GM18870 (cell line): ENCODE measurements around the gene COL1A1.

Experiments used
- ATAC-seq: cut with Tn5 transposase; IDR thresholded peaks from one replicate; pipeline ENCODE4 v1.9.1; 2021; ENCODE audit warnings: moderate library complexity; ENCODE audit not compliant: unreplicated experiment

Gene COL1A1

DNA sequence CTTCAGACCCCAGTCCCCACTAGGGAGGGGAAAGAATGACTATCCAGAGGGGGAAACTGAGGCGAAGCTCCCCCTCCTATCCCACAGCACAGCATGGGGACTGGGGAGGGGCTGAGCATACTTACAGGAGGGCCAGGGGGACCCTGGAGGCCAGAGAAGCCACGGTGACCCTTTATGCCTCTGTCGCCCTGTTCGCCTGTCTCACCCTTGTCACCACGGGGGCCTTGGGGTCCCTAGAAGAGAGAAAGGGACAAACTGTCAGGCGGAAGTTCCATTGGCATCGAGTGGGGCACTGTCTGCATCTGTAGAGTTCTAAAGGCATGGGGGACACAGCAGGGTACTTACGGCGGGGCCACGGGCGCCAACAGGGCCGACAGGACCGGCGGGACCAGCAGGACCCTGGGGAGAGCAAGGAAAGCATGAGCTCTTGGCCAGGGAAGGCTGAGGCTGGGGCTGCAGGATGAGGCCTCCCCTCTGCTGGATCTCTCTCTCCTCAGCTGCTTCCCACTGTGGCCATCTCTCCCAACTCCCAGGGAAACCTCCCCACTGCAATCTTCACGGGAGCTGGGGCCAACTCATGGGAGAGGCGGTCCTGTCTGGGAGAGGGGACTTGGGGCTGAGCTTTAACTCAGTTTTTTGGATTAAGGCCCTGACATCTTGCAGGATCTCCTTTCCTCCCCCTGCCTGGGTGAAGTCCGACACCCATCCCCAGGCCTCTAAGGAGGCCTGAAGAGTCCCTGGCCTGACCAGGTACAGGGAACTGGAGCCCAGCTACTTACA is 13.5 kb downstream of the COL1A1 start:
- ATAC-seq, result no peak

DNA sequence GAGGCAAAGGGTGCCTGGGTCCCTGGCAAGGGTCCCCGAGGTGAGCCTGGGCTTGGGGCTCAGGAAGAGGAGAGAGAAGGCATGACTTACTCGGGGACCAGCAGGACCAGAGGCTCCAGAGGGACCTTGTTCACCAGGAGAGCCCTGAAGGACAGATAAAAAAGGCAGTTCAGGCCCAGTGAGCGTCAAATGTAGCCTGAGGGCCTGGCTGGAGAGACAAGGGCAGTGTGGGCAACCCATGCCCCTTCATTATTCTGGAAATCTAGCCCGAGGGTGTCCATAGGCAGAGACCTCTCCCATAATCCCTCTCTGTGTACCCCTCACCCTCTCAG is 14.1 kb downstream of the COL1A1 start:
- no peak for ATAC-seq

DNA sequence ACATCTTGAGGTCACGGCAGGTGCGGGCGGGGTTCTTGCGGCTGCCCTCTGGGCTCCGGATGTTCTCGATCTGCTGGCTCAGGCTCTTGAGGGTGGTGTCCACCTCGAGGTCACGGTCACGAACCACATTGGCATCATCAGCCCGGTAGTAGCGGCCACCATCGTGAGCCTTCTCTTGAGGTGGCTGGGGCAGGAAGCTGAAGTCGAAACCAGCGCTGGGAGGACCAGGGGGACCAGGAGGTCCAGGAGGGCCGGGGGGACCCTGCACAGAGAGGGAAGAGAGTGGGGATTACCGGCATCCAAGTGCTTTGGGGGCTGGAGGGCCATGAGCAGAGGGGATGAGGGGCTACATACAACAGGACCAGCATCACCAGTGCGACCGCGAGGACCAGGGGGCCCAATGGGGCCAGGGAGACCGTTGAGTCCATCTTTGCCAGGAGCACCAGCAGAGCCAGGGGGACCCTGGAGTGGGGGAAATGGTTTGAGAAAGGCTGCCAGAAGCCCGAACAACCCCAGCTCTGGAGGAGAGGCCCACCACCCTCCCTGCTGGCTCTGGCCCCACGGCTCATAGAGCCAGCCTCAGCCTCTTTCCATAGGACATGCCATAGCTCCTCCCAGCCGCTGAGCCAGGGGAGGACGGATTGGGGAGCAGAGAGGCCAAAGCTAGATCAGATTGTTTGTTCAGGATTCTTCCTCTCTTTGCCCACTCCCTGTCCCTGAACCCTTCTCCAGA is 14.6 kb downstream of the COL1A1 start:
- no peak for ATAC-seq

DNA sequence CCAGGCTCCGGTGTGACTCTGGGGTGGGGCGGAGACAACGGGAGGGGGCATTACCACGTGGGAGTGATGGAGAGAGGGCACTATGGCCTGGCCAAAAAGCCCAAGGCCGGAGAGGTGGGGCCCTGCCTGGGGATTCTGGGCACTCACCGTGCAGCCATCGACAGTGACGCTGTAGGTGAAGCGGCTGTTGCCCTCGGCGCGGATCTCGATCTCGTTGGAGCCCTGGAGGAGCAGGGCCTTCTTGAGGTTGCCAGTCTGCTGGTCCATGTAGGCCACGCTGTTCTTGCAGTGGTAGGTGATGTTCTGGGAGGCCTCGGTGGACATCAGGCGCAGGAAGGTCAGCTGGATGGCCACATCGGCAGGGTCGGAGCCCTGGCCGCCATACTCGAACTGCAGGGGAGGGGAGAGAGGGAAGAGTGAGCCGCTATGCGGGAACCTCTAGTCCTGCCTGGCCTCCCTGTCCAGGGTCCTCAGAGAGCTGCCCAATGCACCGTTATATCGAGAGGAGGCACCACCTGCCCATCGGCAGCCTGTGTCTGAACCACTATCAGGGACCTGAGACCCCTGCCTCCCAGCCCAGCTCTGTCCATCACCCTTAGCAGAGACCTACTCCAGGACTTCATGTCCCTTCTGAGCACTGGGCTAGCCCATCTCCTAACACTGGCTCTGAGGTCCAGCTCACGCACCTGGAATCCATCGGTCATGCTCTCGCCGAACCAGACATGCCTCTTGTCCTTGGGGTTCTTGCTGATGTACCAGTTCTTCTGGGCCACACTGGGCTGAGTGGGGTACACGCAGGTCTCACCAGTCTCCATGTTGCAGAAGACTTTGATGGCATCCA is 15.6 kb downstream of the COL1A1 start:
- ATAC-seq, result no peak

DNA sequence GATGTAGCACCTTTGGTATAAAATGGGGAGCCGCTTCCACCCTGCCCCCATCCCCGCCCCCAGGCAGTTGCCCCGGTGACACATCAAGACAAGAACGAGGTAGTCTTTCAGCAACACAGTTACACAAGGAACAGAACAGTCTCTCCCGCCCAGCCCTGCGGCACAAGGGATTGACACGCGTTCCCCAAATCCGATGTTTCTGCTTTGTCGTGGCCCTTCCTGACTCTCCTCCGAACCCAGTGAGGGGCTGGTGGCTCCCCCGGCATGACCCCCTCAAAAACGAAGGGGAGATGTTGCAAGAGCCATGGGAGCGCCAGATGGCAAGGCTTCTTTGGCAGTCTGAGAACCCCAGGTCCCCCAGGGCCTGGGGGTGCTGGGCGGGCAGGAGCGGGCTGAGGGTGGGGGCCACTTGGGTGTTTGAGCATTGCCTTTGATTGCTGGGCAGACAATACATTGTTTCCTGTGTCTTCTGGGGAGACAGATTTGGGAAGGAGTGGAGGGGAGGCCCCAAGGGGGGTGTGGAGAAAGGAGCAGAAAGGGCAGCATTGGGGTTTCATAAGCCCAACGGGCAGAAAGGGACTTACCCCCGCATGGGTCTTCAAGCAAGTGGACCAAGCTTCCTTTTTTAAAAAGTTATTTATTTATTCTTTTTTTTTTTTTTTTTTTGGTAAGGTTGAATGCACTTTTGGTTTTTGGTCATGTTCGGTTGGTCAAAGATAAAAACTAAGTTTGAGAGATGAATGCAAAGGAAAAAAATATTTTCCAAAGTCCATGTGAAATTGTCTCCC is 16.6 kb downstream of the COL1A1 start:
- no peak for ATAC-seq

DNA sequence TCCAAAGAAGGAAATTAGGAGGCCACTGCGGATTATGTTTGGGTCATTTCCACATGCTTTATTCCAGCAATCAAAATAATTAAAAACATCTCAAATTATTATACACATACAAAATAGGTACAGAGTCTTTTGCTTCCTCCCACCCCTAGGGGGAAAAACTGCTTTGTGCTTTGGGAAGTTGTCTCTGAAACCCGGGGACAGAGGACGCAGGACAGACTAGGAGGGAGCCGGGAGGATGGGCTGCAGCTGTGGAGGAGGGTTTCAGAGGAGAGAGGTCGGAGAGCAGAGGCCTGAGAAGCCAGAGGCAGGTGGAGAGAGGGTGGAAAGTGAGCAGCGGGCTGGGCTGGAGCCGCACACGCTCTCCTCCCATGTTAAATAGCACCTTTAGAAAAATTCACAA is 17.4 kb downstream of the COL1A1 start:
- no peak for ATAC-seq

DNA sequence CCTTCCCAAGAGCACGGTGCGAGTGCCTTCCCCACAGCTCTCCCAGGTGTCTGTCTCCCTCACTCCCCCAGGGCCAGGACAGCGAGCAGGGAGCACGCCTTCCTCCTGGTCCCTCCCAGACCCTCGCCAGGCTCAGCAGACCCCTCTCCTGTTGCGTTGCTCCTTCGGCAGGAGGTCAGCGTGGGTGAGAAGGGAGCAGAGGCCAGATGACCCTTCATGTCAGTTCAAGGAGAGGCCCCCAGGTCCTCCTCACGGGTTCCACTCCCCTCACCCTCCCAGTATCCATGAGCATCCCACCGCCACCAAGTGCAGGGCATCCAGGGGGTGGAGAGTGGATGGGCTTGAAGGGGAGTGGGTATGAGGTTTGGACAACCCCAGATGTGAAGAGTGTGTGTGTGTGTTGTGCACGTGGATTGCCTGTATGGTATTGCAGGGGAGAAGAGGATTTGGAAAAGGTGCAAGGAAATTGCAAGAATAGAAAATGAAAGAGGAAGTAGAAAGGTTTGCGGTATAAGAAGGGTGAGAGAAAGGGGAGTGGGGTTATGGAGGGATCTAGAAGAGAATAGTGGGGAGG is 17.9 kb downstream of the COL1A1 start:
- no peak for ATAC-seq

DNA sequence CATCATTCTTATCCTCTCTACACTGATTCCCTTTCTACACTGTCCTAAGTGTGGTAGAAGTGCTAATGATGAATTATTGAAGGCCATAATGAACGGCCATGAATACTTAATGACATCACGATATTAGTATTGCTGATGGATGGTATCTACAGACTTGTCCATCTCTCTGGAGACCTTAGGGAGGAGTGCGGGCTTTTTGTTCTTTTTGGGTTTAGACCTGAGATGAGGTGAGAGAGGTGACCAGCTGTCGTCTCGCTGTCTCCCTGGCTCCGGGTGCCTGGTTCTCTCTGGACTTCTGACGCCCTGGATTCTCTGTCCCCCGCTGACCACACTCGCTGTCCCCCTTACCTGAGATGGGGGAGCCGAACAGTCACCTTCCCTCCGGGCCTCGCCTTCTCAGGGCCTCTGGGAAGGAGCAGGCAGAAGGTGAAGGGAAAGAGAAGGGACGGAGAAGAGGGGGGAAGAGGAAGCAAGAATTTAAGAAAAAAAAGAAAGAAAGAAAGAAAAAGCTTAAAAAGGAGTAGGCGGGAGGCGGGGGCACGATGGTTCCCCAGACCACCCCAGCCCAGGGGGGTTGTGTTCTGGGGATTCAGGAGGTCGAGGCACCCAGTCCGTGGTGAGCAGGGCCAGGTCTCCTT is 18.5 kb downstream of the COL1A1 start:
- ATAC-seq, result no peak

DNA sequence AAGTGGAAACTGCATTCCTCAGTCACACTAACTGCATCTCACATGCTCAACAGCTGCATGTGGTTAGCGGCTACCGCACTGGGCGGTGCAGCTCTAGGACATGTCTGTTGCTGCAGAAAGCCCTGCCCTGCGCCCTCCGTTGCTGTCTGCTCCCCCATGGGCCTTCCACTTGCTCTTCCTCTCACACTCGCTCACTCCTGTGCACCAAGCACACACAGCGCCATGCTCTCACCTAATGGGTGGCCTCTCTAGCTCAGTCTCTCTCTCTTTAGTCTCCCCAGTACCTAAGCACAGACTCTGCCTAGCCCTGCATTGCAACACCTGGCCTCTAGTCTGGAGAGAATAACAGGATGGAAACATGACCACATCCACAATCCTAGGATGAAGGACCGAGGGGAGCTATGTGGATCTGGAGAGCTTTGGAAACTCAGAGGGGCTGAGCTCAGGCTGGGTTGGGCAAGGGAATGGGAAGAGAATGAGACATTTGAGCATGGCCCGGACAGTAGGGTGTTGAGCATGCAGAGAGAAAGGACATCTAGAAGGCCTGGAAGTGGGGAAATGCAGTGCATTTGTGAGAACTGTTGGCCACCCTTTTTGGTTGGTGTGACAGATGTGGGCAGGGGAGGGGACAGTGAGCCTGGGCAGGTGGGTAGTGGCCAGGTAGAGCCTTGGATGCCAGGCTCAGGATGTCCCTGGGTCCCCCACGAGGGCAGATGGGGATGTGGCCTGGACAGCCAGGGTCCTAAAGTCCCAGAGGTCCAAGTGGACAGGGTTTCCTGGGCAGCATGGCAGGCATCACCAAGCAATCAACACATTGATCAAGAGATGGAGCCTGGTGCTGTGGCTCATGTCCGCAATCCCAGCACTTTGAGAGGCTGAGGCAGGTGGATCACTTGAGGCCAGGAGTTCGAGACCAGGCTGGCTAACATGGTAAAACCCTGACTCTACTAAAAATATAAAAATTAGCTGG is 19.6 kb downstream of the COL1A1 start:
- ATAC-seq, result no peak

DNA sequence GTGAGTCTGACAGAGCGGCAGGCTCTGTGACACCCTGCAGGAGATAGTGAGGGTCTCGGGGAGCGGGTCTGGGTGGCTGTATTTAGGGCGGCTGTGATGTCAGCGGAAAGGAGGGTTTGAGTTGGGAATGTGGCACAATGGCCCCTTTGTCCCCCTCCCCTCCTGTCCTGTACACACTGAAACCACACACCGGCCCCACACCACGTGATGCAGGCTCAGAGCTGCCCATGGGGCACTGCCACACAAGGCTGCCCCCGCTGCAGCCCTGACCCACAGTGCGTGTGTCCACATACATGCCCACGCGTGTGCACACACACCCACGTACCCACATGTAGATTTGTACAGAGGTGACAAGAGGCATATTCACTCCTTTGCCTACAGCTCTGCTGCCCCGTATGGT is 20.3 kb downstream of the COL1A1 start:
- ATAC-seq, result no peak

DNA sequence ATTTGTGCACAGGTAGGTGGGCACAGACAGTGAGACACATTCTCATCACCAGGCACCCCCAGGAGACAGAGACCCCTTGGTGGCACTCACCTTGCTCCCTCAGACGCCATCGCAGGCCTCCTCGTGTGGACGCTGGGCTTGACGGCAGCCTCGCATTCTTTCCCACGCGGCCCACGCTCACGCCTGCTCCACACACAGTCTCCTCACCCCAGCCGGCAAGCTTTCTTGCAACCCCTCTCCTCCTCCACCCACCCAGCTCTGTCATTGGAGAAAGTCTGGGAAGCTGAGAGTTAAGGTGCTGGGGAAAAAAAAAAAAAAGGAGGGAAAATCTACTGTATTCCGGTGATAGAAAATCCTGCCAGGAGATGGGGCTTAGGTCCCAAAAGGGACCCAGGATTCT is 20.8 kb downstream of the COL1A1 start:
- no peak for ATAC-seq

DNA sequence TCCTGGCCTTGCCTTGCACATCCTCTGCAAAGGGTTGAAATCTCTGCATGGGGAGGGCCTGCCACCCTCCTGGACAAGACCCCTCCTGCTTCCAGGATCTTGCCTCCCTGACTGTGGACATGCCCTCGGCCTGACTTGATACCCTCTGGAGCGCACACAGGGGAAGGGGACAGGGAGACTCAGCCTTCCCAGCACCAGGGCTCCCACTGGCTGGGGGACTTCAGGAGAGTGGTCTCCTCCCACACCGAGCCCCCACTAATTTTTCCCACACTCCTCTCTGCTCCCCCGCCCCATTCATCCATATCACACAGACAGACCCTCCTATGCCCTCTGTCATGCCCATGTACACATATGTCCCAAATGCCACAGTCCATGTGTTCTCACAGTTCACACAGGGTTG is 21.3 kb downstream of the COL1A1 start:
- no peak for ATAC-seq

DNA sequence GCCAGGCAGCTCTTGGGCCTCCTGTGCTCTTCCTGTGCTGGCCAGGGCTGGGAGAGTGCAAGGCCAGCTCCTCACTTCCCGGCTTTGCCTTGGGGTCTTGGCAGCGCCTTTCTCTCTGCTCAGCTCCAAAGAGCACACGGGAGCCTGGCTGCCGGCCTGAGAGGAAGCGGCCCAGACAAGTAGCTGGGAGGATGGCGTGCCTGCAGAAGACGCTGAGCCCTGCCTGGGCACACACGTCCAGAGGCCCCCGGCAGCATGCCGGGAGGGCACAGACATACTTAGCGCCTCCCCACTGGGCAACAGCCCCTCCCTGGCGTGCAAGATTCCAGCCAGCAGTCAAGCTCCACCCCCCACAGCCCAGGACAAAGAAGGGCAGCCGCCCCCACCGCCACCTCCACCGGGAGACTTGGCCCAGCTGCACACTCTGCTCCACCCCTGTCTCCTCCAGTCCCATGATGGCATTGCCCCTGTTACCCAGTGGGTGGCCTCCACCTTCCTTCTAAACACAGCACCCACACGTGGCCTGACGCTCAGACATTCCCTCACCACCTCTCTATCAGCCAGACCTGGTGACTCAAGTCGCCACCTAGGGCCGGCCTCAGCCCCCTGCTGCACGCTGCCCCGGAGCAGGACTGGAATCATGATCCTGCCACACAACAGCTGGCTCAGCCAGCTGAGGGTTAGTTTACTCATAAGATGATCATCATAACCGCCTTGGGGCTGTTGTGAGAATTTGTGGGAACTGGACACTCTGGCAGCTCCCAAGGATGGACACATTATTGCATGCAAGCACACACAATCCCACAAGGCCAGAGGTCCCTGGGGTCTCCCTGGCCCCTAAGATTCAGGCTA is 23.2 kb downstream of the COL1A1 start:
- no peak for ATAC-seq

DNA sequence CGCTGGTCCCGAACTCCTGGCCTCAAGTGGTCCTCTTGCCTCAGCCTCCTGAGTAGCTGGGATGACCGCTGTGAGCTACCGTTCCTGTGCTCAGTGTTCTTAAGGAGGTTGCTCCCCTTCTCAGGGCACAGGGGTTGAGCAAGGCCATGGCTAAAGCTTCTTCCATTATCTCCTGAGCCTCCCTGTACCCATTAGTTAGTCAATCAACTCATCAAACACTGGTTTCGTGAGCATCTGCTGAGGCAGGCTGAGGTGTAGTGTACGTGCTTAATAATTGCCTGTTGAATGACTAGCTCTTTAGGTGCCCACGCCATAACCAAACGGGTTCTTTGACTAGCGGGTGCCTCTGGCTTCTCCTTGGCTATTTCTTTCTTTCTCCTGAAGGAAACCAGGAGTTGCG is 24.0 kb downstream of the COL1A1 start:
- ATAC-seq, result no peak

DNA sequence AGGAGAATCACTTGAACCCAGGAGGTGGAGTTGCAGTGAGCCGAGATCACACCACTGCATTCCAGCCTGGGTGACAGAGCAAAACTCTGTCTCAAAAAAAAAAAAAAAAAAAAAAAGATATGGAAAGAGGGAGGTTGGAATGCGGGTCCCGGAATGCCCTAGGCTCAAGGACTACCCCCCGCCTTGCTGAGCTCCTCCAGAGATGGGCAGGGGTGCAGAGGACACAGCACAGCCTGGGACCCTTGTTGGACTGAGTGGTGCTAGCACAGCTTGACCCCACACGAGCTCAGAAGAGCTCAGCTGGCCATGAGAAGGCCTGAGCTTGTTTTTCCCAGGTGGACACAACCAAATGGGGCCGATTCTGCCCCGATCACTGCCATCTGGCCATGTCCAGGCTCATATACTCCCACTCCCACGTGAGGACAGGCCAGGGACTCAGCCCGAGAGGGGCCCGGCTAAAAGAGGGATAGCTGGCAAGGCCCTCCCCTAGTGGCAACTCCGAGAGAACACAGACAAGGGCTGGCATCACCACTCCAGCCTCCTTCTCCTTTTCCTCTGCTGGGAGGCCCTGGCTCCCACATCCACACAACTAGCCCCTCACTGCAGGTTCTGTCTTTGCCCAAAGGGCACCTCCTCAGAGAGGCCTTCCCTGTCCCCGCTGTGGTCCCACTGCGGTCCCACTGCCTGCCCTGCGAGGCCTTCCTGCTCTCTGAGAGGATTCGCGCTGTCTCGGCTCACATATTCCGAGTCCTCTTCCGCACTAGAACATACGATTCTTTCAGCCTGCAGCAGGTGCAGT is 24.7 kb downstream of the COL1A1 start:
- ATAC-seq, result no peak

DNA sequence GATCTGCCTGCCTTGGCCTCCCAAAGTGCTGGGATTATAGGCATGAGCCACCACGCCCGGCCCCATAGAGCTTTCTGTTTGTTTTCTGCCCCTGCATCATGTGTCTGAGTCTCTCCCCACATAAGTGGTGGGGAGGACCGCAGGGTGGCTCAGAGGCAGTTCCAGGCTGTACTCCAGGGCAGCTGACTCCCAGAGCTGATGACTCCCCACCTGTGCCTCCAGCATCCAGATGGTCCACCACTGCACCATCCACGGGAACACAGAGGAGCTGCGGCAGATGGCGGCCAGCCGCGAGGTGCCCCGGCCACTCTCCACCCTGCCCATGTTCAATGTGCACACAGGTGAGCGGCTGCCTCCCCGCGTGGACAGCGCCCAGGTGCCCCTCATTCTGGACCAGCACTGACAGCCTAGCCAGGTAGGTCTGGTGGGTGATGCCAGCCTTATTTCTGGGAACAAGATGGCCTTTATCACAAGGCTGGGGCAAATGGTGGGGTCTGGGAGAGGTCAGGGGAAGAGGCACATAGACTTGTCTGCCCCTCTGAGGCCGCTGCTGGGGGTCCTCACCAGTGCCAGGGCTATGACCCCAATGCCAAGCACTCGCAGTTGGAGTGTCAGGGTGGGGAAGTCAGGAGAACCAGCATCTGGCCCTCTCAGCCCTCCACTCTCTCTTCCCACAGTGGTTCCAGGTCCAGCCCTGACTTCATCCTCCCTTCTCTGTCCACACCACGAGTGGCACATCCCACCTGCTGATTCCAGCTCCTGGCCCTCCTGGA is 26.2 kb downstream of the COL1A1 start:
- no peak for ATAC-seq

DNA sequence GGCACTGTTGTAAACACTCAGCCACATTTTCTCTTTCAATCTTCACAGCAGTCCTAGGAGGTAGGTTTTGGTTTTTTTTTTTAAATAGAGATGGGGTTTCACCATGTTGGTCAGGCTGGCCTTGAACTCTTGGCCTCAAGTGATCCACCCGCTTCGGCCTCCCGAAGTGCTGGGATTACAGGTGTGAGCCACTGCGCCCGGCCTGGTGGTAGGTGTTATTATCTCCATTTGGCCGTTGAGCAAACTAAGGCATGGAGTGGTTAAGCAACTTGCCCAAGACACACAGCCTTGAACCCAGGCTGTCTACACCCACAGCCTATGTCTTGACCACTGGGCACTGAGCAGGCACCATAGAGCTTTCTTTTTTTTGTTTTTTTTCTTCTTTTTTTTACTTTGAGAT is 27.0 kb downstream of the COL1A1 start:
- no peak for ATAC-seq
